Osteocyte (in vitro differentiated cells): Measurements from ENCODE around the gene MYOCD. TPM values are rescaled to one million over a fixed set of nuclear protein-coding genes. Genes with fewer than 3 reads are reported as not detected.

ENCODE experiments used
- DNase-seq: peaks from one replicate; pipeline ENCODE4 v3.0.0; 2021; ENCODE audit warnings: mixed read lengths; ENCODE audit not compliant: unreplicated experiment; ENCODE audit errors: extremely low spot score
- H3K27ac Mint-ChIP-seq: one replicate; pipeline ENCODE4 v1.8.0; 2021; ENCODE audit warnings: mild to moderate bottlenecking, mixed read lengths; ENCODE audit not compliant: unreplicated experiment
- H3K27me3 Mint-ChIP-seq: one replicate; pipeline ENCODE4 v1.8.0; 2021; ENCODE audit warnings: mixed read lengths; ENCODE audit not compliant: unreplicated experiment
- H3K36me3 Mint-ChIP-seq: one replicate; pipeline ENCODE4 v1.8.0; 2021; ENCODE audit warnings: mixed read lengths; ENCODE audit not compliant: unreplicated experiment
- H3K4me1 Mint-ChIP-seq: one replicate; pipeline ENCODE4 v1.8.0; 2021; ENCODE audit warnings: mixed read lengths; ENCODE audit not compliant: unreplicated experiment
- H3K4me3 Mint-ChIP-seq: one replicate; pipeline ENCODE4 v1.8.0; 2021; ENCODE audit warnings: mild to moderate bottlenecking, moderate library complexity, mixed read lengths; ENCODE audit not compliant: unreplicated experiment
- H3K9me3 Mint-ChIP-seq: one replicate; pipeline ENCODE4 v1.8.0; 2021; ENCODE audit warnings: mixed read lengths; ENCODE audit not compliant: unreplicated experiment
- CTCF ChIP-seq: fragments of 200-600 bp; sonication (generic); IDR thresholded peaks from 2 replicates; pipeline ENCODE4 v1.5.0; 2021; ENCODE audit warnings: antibody characterized with exemption, mild to moderate bottlenecking, moderate library complexity
- total RNA-seq: library from RNA; stranded (reverse); gene quantifications from 2 replicates; pipeline ENCODE4 v1.2.1, GENCODE V29; 2021

MYOCD gene
- total RNA-seq, 1 donor from 2014 or later = 13.7 TPM

DNA sequence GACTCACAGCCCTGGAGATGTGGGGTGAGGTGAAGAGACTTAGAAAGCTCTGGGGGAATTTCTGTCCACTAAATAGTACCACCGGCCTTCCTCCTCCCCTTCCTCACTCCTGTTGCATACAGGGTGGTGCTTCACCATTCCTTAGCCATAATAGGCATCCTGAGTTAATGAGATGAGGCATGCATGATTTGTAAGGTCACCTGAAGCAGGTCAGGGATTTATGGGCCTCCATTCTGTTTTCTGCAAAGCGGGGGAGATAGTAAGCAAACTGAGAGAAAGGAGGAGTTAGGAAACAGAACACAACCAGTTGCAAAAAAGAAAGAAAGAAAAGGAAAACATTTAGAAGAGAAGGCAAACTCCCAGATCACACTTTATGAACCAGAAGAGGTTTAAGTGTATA lies 9.3 kb upstream of the MYOCD start:
- Mint-ChIP-seq H3K9me3 (no peaks in the 10 kb centered on the region), H3K4me1 (peaks cover 37% of the 10 kb centered on the region), H3K27ac (peak overlapping the region; percentile 90), H3K36me3 (peaks cover 2% of the 10 kb centered on the region), H3K4me3 (peak overlapping the region; percentile 41), H3K27me3 (no peaks in the 10 kb centered on the region)
- no peak for TF ChIP-seq CTCF
- DNase-seq = no peak

GRCh38 chr17:12659500-12659899 lies 6.2 kb upstream of the MYOCD start:
- TF ChIP-seq CTCF = no peak
- no peak for DNase-seq
- Mint-ChIP-seq H3K27ac (no peak overlapping the region), H3K4me1 (peaks cover 37% of the 10 kb centered on the region), H3K9me3 (no peaks in the 10 kb centered on the region), H3K27me3 (no peaks in the 10 kb centered on the region), H3K36me3 (peaks cover 2% of the 10 kb centered on the region), H3K4me3 (no peak overlapping the region)

DNA sequence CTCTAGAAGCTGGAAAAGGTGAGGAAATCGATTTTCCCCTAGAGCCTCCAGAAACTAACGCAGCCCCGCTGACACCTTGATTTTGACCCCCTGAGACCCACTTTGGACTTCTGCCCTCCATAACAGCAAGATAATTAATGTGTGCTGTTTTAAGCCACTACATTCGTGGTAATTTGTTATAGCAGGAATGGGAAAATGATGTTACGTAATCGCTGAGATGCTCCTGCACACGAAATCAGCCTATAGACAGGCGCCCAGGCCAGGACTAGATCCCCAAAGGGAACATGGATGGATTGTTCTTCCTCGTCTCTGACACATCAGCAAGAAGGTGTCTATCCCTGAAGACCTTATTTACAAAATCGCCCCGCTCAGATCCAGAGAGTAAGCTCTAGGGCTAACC lies 1.4 kb upstream of the MYOCD start:
- Mint-ChIP-seq H3K27me3 (no peaks in the 10 kb centered on the region), H3K36me3 (no peaks in the 10 kb centered on the region), H3K4me1 (peaks cover 56% of the 10 kb centered on the region), H3K4me3 (peak overlapping the region; percentile 88), H3K9me3 (no peaks in the 10 kb centered on the region), H3K27ac (peak overlapping the region; percentile 78)
- no peak for TF ChIP-seq CTCF
- no peak for DNase-seq

DNA sequence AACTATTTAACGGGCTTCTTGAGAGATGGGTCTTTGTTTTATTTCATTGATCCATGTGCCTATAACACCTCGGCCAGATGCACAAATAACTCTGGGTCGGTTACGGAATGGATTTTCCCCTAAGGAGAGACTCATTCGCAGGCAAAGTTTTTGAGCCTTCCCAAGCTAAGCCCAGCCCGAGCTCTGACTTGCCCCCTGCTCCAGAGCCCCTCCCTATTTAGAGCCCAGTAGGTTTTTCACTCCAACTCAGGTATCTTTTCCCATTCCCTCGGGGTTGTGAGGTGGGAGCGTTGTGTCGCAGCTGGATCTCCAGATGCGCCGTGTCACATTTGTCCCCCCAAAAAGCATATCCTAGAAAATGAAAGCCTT lies 812 bp upstream of the MYOCD start:
- no peaks in the 10 kb centered on the region for H3K27me3 Mint-ChIP-seq
- peak overlapping the region; percentile 88 for H3K4me3 Mint-ChIP-seq
- no peak for TF ChIP-seq CTCF
- H3K27ac Mint-ChIP-seq = peak overlapping the region; percentile 78
- no peaks in the 10 kb centered on the region for H3K9me3 Mint-ChIP-seq
- H3K4me1 Mint-ChIP-seq = peaks cover 56% of the 10 kb centered on the region
- H3K36me3 Mint-ChIP-seq = no peaks in the 10 kb centered on the region
- no peak for DNase-seq

DNA sequence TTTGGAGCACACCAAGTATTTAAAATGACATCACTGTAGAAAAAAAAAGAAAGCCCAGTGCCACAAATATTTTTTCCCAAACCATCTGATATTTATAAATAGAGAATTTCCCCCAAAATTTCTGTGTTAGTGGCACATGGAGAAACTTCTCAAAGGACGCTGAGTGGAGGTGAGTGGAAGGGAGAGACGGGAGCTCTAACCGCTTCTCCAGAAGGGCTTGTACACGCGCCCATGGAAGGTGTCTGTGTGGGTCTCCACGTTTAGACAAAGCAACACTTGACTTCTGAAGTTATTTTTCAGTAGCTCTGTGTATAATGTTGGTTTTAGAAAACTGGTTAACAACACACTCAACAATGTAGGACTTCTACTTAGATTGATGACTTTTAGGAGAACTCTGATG lies 1.0 kb downstream of the MYOCD start:
- no peak for DNase-seq
- Mint-ChIP-seq H3K27me3 (no peaks in the 10 kb centered on the region), H3K4me3 (peak overlapping the region; percentile 88), H3K9me3 (no peaks in the 10 kb centered on the region), H3K4me1 (peaks cover 62% of the 10 kb centered on the region), H3K27ac (peak overlapping the region; percentile 78), H3K36me3 (no peaks in the 10 kb centered on the region)
- TF ChIP-seq CTCF = no peak
